Mammary epithelial cell (primary cell): ENCODE measurements around the gene KPNB1.

Experiments
- CTCF ChIP-seq, 2 donors: IDR thresholded peaks in 1 of 2; conservative IDR thresholded peaks in 1 of 2; 2 replicates each; pipeline ENCODE4 v1.5.1; 2011 to 2012; ENCODE audit warnings: inconsistent platforms in 2 of 2, low read length in 2 of 2, mild to moderate bottlenecking in 2 of 2, control low read depth in 1 of 2, low read depth in 1 of 2; ENCODE audit not compliant: insufficient read depth in 1 of 2; ENCODE audit errors: extremely low read depth in 1 of 2
- EZH2 ChIP-seq: IDR thresholded peaks from 2 replicates; pipeline ENCODE4 v1.6.1; 2012; ENCODE audit warnings: low read length, inconsistent platforms, borderline replicate concordance

GRCh38 chr17:47628014-47628566, 21.6 kb upstream of the KPNB1 start:
- TF ChIP-seq EZH2 (no peak), CTCF (conservative IDR thresholded peaks at IDR 0.05 in 1 of 2, IDR thresholded peaks at IDR 0.05 in 1 of 2; ENCODE audit: extremely low read depth in 1 of 2, insufficient read depth in 1 of 2, low read depth in 1 of 2, low read length in 2 of 2) (no peak)
